SK-N-SH treated with all-trans-retinoic acid at 6 μM for 48 hours (cell line): ENCODE data around the gene MCM9.

ENCODE experiments used
- ATAC-seq: fragments of 200-7000 bp; cut with Tn5 transposase; 3 replicates; pipeline ENCODE4 v1.9.1; 2020; ENCODE audit warnings: mild to moderate bottlenecking, moderate library complexity
- ARNTL ChIP-seq: fragments of 450-650 bp; formaldehyde crosslinking; IDR thresholded peaks from 2 replicates; pipeline ENCODE4 v1.5.0; 2020; ENCODE audit warnings: low read depth, mild to moderate bottlenecking, moderate library complexity, borderline replicate concordance
- BACH2 ChIP-seq: fragments of 250-450 bp; sonication (Bioruptor Pico); IDR thresholded peaks from 2 replicates; pipeline ENCODE4 v1.9.0; 2021; ENCODE audit warnings: mild to moderate bottlenecking, borderline replicate concordance
- CSDC2 ChIP-seq: fragments of 250-450 bp; sonication (Bioruptor Pico); IDR thresholded peaks from 2 replicates; pipeline ENCODE4 v1.5.0; 2020; ENCODE audit warnings: mild to moderate bottlenecking, moderate library complexity
- CSRNP3 ChIP-seq: fragments of 250-450 bp; sonication (Bioruptor Pico); IDR thresholded peaks from 2 replicates; pipeline ENCODE4 v1.5.1; 2021; ENCODE audit warnings: mild to moderate bottlenecking, moderate library complexity
- ESRRG ChIP-seq: fragments of 250-450 bp; sonication (Bioruptor Pico); IDR thresholded peaks from 2 replicates; pipeline ENCODE4 v1.6.1; 2021; ENCODE audit warnings: mild to moderate bottlenecking
- GLIS3 ChIP-seq: fragments of 250-450 bp; sonication (Bioruptor Pico); IDR thresholded peaks from 2 replicates; pipeline ENCODE4 v1.5.0; 2020; ENCODE audit warnings: mild to moderate bottlenecking, moderate library complexity
- ISL1 ChIP-seq: fragments of 250-450 bp; sonication (Bioruptor Pico); IDR thresholded peaks from 2 replicates; pipeline ENCODE4 v2.1.2; 2022; ENCODE audit warnings: mild to moderate bottlenecking, moderate library complexity
- OSR1 ChIP-seq: fragments of 250-450 bp; sonication (Bioruptor Pico); IDR thresholded peaks from 2 replicates; pipeline ENCODE4 v1.8.0; 2022; ENCODE audit warnings: moderate library complexity, mild to moderate bottlenecking, inconsistent platforms
- PATZ1 ChIP-seq: fragments of 250-450 bp; sonication (Bioruptor Pico); IDR thresholded peaks from 2 replicates; pipeline ENCODE4 v1.8.0; 2020; ENCODE audit warnings: mild to moderate bottlenecking, moderate library complexity, borderline replicate concordance
- POU6F1 ChIP-seq: fragments of 250-450 bp; sonication (Bioruptor Pico); IDR thresholded peaks from 2 replicates; pipeline ENCODE4 v1.8.0; 2021; ENCODE audit warnings: low read depth, mild to moderate bottlenecking, moderate library complexity, borderline replicate concordance
- PPARA ChIP-seq: fragments of 250-450 bp; sonication (Bioruptor Pico); IDR thresholded peaks from 2 replicates; pipeline ENCODE4 v1.5.0; 2020; ENCODE audit warnings: mild to moderate bottlenecking, borderline replicate concordance
- RARB ChIP-seq: fragments of 250-450 bp; sonication (Bioruptor Pico); IDR thresholded peaks from 2 replicates; pipeline ENCODE4 v1.8.0; 2021; ENCODE audit warnings: mild to moderate bottlenecking, moderate library complexity
- SNAI2 ChIP-seq: fragments of 250-450 bp; sonication (Bioruptor Pico); IDR thresholded peaks from 2 replicates; pipeline ENCODE4 v1.5.0; 2020; ENCODE audit warnings: mild to moderate bottlenecking, moderate library complexity
- TCF4 ChIP-seq: fragments of 250-450 bp; sonication (Bioruptor Pico); IDR thresholded peaks from 2 replicates; pipeline ENCODE4 v1.8.0; 2021; ENCODE audit warnings: mild to moderate bottlenecking, moderate library complexity, borderline replicate concordance
- TOX ChIP-seq: fragments of 250-450 bp; sonication (Bioruptor Pico); IDR thresholded peaks from 2 replicates; pipeline ENCODE4 v1.8.0; 2021; ENCODE audit warnings: mild to moderate bottlenecking, moderate library complexity, borderline replicate concordance
- TSHZ2 ChIP-seq: fragments of 250-450 bp; sonication (Bioruptor Pico); IDR thresholded peaks from 2 replicates; pipeline ENCODE4 v1.5.0; 2020; ENCODE audit warnings: mild to moderate bottlenecking, moderate library complexity
- ZC3H10 ChIP-seq: fragments of 250-450 bp; sonication (Bioruptor Pico); IDR thresholded peaks from 2 replicates; pipeline ENCODE4 v1.5.1; 2021; ENCODE audit warnings: mild to moderate bottlenecking, moderate library complexity
- ZFP3 ChIP-seq: fragments of 250-450 bp; sonication (Bioruptor Pico); IDR thresholded peaks from 2 replicates; pipeline ENCODE4 v1.5.0; 2020; ENCODE audit warnings: mild to moderate bottlenecking, moderate library complexity
- ZFP30 ChIP-seq: fragments of 450-650 bp; formaldehyde crosslinking; IDR thresholded peaks from 2 replicates; pipeline ENCODE4 v1.5.0; 2022; ENCODE audit warnings: mild to moderate bottlenecking, moderate library complexity
- ZNF565 ChIP-seq: fragments of 450-650 bp; formaldehyde crosslinking; conservative IDR thresholded peaks from 2 replicates; pipeline ENCODE4 v1.5.0; 2020; ENCODE audit warnings: low read depth, mild to moderate bottlenecking, moderate library complexity
- ZNF70 ChIP-seq: fragments of 450-650 bp; formaldehyde crosslinking; IDR thresholded peaks from 2 replicates; pipeline ENCODE4 v1.5.0; 2020; ENCODE audit warnings: mild to moderate bottlenecking, moderate library complexity
- ZNF8 ChIP-seq: fragments of 450-650 bp; formaldehyde crosslinking; IDR thresholded peaks from 2 replicates; pipeline ENCODE4 v1.5.0; 2020; ENCODE audit warnings: mild to moderate bottlenecking, moderate library complexity

Gene MCM9

GRCh38 chr6:118781897-118782296 is 153.1 kb downstream of the MCM9 start:
- ATAC-seq = no peak
- TF ChIP-seq ESRRG (no peak), GLIS3 (no peak), ZC3H10 (CRISPR knock-in tag) (no peak), ZFP30 (CRISPR knock-in tag) (no peak), OSR1 (CRISPR knock-in tag) (no peak), TCF4 (CRISPR knock-in tag) (no peak), TSHZ2 (CRISPR knock-in tag) (no peak), BACH2 (CRISPR knock-in tag) (no peak), POU6F1 (no peak), ZFP3 (CRISPR knock-in tag) (no peak), ZNF8 (CRISPR knock-in tag) (no peak), PATZ1 (CRISPR knock-in tag) (no peak), SNAI2 (no peak), ISL1 (CRISPR knock-in tag) (no peak), ZNF565 (no peak)
- TF ChIP-seq, all 23 proteins: peak for 0

GRCh38 chr6:118780668-118781067 is 154.3 kb downstream of the MCM9 start:
- no peak for ATAC-seq
- TF ChIP-seq ZFP30 (CRISPR knock-in tag) (no peak), CSDC2 (CRISPR knock-in tag) (no peak), ZC3H10 (CRISPR knock-in tag) (no peak), ESRRG (no peak), TSHZ2 (CRISPR knock-in tag) (no peak), RARB (CRISPR knock-in tag) (no peak), SNAI2 (no peak), ISL1 (CRISPR knock-in tag) (no peak), PPARA (CRISPR knock-in tag) (no peak), ZNF70 (CRISPR knock-in tag) (no peak), TCF4 (CRISPR knock-in tag) (no peak), TOX (CRISPR knock-in tag) (no peak), GLIS3 (no peak), ZNF8 (CRISPR knock-in tag) (no peak), CSRNP3 (no peak), BACH2 (CRISPR knock-in tag) (no peak), ARNTL (CRISPR knock-in tag) (no peak), OSR1 (CRISPR knock-in tag) (no peak), ZNF565 (no peak)
